HG03135 (cell line): ENCODE results near the gene FGF22.

Experiments
- ATAC-seq: cut with Tn5 transposase; IDR thresholded peaks from one replicate; pipeline ENCODE4 v1.9.1; 2021; ENCODE audit warnings: mild to moderate bottlenecking, moderate library complexity; ENCODE audit not compliant: unreplicated experiment

FGF22 gene

DNA sequence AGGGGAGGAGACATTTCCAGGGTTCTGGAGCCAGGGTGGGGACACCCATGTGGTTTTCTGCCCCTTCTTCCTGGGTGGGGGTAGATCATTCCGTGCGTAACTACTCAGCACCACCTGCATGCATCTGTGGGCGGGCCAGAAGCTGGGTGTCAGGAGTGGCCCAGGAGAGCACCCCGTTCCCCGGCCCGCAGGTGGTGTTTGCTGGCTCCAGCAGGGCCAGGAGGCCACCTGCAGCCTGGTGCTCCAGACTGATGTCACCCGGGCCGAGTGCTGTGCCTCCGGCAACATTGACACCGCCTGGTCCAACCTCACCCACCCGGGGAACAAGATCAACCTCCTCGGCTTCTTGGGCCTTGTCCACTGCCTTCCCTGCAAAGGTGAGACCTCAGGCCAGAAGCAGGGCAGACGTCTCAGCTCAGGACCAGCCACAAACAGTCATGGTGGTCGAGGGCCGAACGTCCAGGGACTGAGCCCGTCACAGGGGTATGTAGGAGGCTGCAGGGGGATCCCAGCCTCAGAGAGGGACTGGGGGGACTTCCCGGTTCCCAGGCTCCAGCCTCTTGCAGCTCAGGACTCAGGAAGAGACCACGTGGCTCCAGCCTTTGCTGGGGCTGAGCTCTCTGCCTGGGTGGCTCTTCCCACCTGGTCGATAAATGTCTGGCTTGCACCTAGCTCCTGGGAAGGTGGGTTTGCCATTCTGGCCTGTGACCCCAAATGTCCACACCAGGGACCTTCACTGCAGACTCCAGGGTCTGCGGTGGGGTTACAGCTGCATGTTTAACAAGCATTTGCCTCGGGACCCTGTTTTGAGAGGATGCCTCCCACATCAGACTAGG is 38.1 kb downstream of the FGF22 start:
- no peak for ATAC-seq

DNA sequence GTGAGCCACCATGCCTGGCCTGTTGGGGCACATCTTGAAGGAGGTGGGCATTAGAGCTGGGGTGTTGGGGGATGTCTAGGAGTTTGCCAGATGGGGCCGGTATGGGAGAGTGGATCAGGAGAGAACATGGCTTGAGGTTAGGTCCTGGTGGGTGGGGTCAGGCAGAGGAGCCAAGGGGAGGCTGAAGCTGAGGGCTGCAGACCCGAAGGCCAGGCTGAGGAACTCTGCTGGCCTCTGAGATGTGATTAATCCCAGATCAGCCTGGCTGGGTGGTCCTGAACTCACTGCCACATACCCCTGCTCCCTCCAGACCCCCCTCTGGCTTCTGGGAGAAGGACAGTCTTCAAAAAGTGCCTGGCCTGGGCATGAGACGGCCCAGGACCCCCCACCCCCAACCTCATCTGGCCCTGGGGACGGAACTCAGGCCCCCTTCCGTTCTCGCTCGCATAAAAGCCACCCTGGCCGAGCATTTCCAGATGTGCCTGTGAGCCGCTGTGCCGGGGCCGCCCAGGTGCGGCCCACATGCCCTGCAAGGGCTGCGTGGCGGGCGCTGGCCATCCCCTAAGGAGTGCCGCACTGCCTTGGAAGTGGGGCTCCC is 39.2 kb downstream of the FGF22 start:
- ATAC-seq, result no peak

DNA sequence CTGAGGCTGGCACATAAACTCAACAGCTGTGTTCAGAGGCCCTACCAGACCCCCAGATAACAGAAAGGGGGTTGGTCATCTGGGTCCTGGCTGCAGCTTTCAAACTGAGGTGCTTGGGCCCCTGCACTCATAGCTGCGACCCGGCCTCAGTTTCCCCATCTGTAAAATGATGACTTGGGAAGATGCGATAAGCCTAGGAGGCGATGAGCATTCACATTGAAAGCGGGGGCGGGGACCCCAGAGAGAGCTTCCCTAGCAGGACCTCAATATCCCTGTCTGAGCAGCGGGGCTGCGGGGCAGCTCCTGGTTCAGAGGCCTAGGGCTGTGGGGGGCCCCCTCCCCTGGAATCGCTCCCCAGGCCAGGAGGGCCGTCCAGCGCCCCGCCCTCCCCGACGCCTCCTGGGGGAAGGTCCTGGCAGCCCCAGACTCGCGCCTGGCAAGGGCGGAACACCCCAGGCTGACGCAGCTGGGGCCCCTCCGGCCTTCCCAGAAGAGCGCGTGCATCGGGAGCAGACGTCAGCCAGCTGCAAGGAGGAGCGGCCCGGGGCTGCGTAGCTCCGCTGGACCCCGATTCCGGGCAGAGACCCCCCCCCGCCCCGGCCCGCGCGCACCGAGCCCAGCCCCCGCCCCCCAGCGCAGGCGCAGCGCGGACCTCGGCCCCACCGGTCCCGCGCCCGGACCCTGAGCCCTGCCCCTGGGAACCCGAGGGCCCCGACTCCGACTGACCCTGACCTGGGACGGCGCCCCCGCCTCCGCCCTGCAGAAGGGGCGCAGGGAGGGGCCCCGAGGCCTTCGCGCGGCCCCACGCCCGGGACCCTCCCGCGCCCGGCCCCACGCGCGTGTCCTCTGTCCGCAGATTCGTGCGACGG is 40.0 kb downstream of the FGF22 start:
- ATAC-seq, result peak; percentile 23

- peak; percentile 58 for ATAC-seq
These were observed 40.8 kb downstream of the FGF22 start for GRCh38 chr19:680287-681028.

DNA sequence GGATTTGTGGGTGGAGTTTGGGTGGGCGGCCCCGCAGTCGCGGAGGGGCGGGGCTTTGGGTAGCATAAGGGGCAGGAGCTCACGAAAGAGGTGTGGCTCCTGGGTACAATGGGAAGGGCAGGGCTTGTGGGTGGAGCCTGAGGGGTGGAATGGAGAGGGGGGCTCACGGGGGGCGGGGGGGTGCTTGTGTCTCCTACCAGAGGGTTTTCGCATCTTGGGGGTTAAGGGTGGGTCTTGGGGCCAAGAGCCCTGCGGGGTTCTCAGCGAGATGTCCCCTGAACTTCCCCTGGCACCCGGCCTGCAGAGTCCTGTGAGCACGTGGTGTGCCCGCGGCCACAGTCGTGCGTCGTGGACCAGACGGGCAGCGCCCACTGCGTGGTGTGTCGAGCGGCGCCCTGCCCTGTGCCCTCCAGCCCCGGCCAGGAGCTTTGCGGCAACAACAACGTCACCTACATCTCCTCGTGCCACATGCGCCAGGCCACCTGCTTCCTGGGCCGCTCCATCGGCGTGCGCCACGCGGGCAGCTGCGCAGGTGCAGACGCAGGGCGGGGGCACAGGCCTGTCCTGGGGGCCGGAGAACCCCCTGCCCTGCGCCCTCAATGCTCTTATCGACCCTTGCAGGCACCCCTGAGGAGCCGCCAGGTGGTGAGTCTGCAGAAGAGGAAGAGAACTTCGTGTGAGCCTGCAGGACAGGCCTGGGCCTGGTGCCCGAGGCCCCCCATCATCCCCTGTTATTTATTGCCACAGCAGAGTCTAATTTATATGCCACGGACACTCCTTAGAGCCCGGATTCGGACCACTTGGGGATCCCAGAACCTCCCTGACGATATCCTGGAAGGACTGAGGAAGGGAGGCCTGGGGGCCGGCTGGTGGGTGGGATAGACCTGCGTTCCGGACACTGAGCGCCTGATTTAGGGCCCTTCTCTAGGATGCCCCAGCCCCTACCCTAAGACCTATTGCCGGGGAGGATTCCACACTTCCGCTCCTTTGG is 41.6 kb downstream of the FGF22 start:
- no peak for ATAC-seq

- no peak for ATAC-seq
These were observed 43.1 kb downstream of the FGF22 start for GRCh38 chr19:682678-683320.

GRCh38 chr19:685454-685931 is 45.8 kb downstream of the FGF22 start:
- no peak for ATAC-seq

GRCh38 chr19:686589-687297 is 47.1 kb downstream of the FGF22 start:
- ATAC-seq, result no peak

DNA sequence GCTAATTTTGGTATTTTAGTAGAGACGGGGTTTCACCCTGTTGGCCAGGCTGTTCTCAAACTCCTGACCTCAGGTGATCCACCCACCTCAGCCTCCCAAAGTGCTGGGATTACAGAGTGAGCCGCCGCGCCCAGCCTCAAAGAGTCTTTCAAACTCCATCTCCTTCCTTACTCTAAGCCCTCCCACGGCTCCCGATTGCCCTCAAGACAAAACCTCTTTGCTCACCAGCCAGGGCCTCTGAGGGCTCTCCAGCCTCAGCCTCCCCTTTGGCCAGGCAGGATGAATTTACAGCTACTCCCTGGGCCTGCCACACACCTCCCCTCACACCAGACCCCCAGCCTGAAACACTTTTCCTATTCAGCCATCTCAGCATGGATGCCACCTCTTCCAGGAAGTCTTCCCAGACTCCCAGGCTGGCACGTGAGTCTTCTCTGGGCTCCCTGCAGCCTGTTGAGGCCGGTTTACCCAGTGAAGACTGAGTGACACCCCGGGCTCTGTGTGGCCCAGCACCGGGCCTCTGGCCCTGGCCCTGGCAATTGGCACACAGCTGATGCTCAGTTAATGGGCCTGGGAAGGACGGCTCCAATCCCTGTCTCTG is 48.0 kb downstream of the FGF22 start:
- no peak for ATAC-seq

- ATAC-seq, result no peak
These were observed 48.5 kb downstream of the FGF22 start for GRCh38 chr19:688214-688613.

GRCh38 chr19:688992-689391 is 49.3 kb downstream of the FGF22 start:
- ATAC-seq, result no peak

DNA sequence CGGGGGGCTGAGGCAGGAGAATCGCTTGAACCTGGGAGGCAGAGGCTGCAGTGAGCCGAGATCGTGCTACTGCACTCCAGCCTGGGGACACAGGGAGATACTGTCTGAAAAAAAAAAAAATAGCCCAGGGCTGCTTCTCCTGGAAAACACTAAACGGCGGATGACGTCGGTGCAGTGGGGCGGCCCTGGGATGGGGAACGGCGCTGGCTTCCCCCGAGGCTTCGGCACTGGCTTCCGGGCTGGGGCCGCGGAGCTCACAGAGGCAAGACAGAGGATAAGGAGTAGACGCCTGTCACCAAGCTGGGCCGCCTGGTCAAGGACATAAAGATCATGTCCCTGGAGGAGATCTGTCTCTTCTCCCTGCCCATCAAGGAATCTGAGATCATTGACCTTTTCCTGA is 50.5 kb downstream of the FGF22 start:
- ATAC-seq, result no peak
